GM12872 (cell line): ENCODE data around the gene CARD10.

Source experiments
- CTCF ChIP-seq: IDR thresholded peaks from 3 replicates; pipeline ENCODE4 v1.5.1; 2011; ENCODE audit warnings: low read depth, mild to moderate bottlenecking, low read length, moderate library complexity; ENCODE audit not compliant: insufficient read depth

Gene CARD10

DNA sequence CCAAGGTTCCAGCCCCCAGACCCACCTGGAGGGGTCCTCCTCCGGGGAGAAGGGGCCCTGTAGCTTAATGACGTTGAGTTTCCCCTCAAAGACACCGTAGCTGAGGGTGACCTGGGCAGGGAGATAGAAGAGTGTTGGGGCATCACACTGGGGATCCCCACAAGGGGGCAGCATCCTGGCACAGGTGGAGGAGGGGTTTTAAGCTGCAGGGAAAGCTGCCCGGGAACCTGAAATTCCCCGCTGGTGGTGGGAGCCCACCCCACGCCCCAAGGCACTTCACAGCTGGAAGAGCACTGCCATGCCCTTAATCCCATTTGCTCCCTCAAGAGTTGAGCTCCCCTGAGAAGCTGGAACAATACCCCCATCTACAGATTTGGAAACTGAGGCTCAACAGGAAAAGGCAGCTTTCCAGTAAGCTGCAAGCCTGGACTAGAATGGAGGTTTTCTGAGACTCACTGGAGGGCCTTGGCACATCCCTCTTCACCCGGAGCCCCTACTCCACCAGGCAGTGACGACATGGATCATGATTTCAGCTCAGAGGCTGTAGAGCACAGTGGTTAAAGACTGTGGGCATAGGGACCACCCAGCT is 46.7 kb downstream of the CARD10 start:
- peak; percentile 76 for TF ChIP-seq CTCF

DNA sequence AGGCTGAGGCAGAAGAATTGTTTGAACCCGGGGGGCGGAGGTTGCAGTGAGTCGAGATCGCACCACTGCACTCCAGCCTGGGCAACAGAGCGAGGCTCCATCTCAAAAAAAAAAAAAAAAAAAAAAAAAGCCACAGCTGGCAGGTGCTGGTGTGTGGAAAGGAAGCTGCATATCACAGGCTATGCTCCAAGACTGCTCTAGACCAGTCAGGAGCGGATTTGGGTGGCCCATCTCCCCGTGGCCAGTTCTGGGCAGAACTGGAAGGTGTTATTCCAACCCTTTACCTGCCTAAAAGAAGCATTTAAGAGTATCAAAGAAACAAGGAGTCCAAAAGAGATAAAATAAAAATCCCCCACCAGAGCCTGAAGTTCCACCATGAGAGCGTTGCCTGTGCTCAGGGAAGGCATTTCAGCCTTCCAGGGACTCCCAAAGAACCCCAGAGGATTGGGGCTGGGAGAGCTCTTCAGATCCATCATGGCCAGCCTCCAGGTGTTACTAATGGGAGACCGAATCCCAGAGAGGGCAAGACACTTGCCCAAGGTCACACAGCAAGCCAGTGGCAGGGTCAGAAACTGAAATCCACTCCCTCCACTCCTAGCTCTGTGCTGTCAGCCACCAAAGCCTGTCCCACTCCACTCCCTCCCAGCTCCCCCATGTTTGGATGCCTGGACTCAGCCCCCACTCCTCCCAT is 47.3 kb downstream of the CARD10 start:
- no peak for TF ChIP-seq CTCF

GRCh38 chr22:37470087-37470445 is 49.1 kb downstream of the CARD10 start:
- TF ChIP-seq CTCF: no peak

GRCh38 chr22:37469416-37470086 is 49.7 kb downstream of the CARD10 start:
- TF ChIP-seq CTCF: no peak

- no peak for TF ChIP-seq CTCF
Observed at GRCh38 chr22:37467391-37467955, 51.7 kb downstream of the CARD10 start.

DNA sequence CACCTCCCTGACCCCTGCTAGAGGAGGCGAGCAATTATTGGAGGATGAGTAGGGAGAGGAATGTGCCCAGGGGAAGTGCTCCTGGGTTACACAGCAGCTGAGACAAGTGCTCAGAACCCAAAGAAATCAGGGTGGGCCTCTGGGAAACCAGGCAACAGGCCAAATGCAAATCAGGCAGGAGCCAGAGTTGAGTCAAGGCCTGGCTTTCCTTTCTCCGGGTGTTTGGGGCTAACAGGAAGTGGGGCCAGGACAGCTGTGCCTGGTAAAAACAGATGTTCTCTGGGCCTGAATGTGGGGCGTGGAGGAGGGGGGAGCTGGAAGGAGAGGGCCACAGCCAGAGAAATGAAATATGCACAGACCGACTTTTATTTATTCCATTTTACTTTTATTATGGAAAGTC is 55.0 kb downstream of the CARD10 start:
- TF ChIP-seq CTCF: no peak

DNA sequence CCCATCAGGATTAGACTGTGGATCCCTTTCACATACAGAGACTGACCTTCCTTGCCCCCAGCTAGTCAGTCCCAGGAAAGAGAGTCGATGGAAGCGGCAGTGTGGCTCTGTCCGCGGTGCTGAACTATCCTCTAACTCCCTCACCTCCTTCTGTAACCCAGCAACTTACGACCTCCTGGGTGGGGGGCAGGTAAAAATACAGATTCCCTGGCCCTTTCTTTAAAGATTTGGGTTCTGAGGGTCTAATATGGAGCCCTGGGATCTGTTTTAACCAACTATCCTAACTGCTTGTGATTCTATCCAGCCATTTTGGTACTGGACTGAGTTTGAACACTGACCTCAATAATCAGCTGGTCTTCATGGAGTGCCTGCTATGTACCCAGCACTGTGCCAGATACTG is 56.2 kb downstream of the CARD10 start:
- TF ChIP-seq CTCF: no peak
